T-cell (primary cell): ENCODE results near the gene VIL1. TPM values are rescaled to one million over a fixed set of nuclear protein-coding genes. Genes with fewer than 3 reads are reported as not detected.

ENCODE experiments used
- ATAC-seq, 4 experiments: fragments of 200-7000 bp in 3 of 4; fragments of 150-1000 bp in 1 of 4; cut with Tn5 transposase; replicated peaks in 1 of 4; 1 replicate in 3 of 4; 2 replicates in 1 of 4; pipeline ENCODE4 v1.10.0; 2021; ENCODE audit warnings: moderate library complexity in 3 of 4, mild to moderate bottlenecking in 2 of 4, moderate number of reproducible peaks in 1 of 4
- CTCF ChIA-PET, 2 donors: fragments of 300-600 bp; sonication (Branson Sonifier 250); formaldehyde crosslinking; loops; one replicate each; lab custom pipeline; 2022; ENCODE audit warnings: antibody characterized with exemption in 2 of 2; lab: Charles Lee
- POLR2A ChIA-PET, 2 donors: fragments of 300-600 bp; sonication (Branson Sonifier 250); formaldehyde crosslinking; loops; one replicate each; lab custom pipeline; 2022; ENCODE audit warnings: antibody characterized with exemption in 2 of 2; lab: Charles Lee
- DNase-seq, 35 experiments: peaks; one replicate each; pipeline versions ENCODE4 v3.0.0 to v3.0.0-alpha.2; 2013 to 2023
- H3K27ac ChIP-seq: one replicate; pipeline ENCODE4 v1.5.1; 2013; ENCODE audit warnings: low read length
- H3K27me3 ChIP-seq, 2 experiments: replicated peaks in 1 of 2; 1 replicate in 1 of 2; 2 replicates in 1 of 2; pipeline versions ENCODE4 v1.6.1 to v1.7.0; 2013; ENCODE audit warnings: low read length in 1 of 2, mixed read lengths in 1 of 2; ENCODE audit not compliant: control insufficient read depth in 2 of 2, insufficient read depth in 2 of 2; ENCODE audit errors: extremely low read depth in 1 of 2
- H3K36me3 ChIP-seq, 2 donors: 1 replicate in 1 of 2; 2 replicates in 1 of 2; pipeline versions ENCODE4 v1.6.1 to v1.7.0; 2013; ENCODE audit warnings: low read length in 1 of 2; ENCODE audit not compliant: control insufficient read depth in 2 of 2, insufficient read depth in 1 of 2; ENCODE audit errors: extremely low read depth in 1 of 2
- H3K4me1 ChIP-seq, 2 experiments: 1 replicate in 1 of 2; 2 replicates in 1 of 2; pipeline versions ENCODE4 v1.6.1 to v1.7.0; 2013; ENCODE audit warnings: low read length in 2 of 2, mixed read lengths in 1 of 2; ENCODE audit not compliant: insufficient read depth in 2 of 2, control insufficient read depth in 1 of 2; ENCODE audit errors: extremely low read depth in 1 of 2
- H3K4me3 ChIP-seq, 2 donors: 1 replicate in 1 of 2; 2 replicates in 1 of 2; pipeline versions ENCODE4 v1.5.1 to v1.7.0; 2013; ENCODE audit warnings: mild to moderate bottlenecking in 2 of 2, low read length in 1 of 2, moderate library complexity in 1 of 2; ENCODE audit not compliant: control insufficient read depth in 1 of 2; ENCODE audit errors: extremely low read depth in 1 of 2
- H3K9me3 ChIP-seq: 2 replicates; pipeline ENCODE4 v1.7.0; 2013
- H3K27ac Mint-ChIP-seq, 2 donors: one replicate each; pipeline ENCODE4 v1.8.0; 2020 to 2021; ENCODE audit warnings: mild to moderate bottlenecking in 2 of 2, mixed read lengths in 2 of 2
- H3K27me3 Mint-ChIP-seq, 2 donors: one replicate each; pipeline ENCODE4 v1.8.0; 2021 to 2022; ENCODE audit warnings: mixed read lengths in 2 of 2
- H3K36me3 Mint-ChIP-seq: one replicate; pipeline ENCODE4 v1.8.0; 2021; ENCODE audit warnings: mixed read lengths
- H3K4me1 Mint-ChIP-seq, 3 donors: one replicate each; pipeline ENCODE4 v1.8.0; 2020 to 2022; ENCODE audit warnings: mixed read lengths in 3 of 3, mild to moderate bottlenecking in 1 of 3
- H3K4me3 Mint-ChIP-seq, 3 donors: one replicate each; pipeline ENCODE4 v1.8.0; 2020 to 2022; ENCODE audit warnings: mild to moderate bottlenecking in 3 of 3, mixed read lengths in 3 of 3, moderate library complexity in 3 of 3
- H3K9me3 Mint-ChIP-seq, 3 donors: one replicate each; pipeline ENCODE4 v1.8.0; 2020 to 2022; ENCODE audit warnings: mixed read lengths in 3 of 3
- WGBS: methylation state at CpG from one replicate; pipeline ENCODE4 v1.1.5; 2013; ENCODE audit warnings: missing lambda C conversion rate; ENCODE audit not compliant: insufficient coverage; 5-methylcytosine and 5-hydroxymethylcytosine counted together
- total RNA-seq, 35 experiments: library from RNA in 6 of 35; stranded (reverse) in 6 of 35; fragments of 120-200 nt in 1 of 35; gene quantifications; one replicate each; pipeline versions ENCODE4 v1.2.1 to v1.2.4 and lab custom pipeline; 2013 to 2026

The VIL1 gene
- total RNA-seq, 5 donors from 2014 or later (not counting 1 experiment from before 2014, with no cell fraction given) = 0.23 to 0.67 (median 0.51) TPM

- H3K4me1 ChIP-seq = no peaks in the 10 kb centered on the region
- no peak overlapping the region for H3K27ac ChIP-seq
- H3K4me3 Mint-ChIP-seq = no peak overlapping the region
- no peaks in the 10 kb centered on the region for H3K27me3 ChIP-seq
- no peaks in the 10 kb centered on the region for H3K36me3 Mint-ChIP-seq
- no peaks in the 10 kb centered on the region for H3K27me3 Mint-ChIP-seq
- H3K4me3 ChIP-seq = no peak overlapping the region
- no peaks in the 10 kb centered on the region for H3K9me3 ChIP-seq
- H3K9me3 Mint-ChIP-seq = no peaks in the 10 kb centered on the region
- no peak for DNase-seq
- no peak for ATAC-seq
- no peaks in the 10 kb centered on the region for H3K4me1 Mint-ChIP-seq
- POLR2A ChIA-PET = no interaction called here
- WGBS = no CpG with 5 or more reads among the region's 4 CpGs
- no peaks in the 10 kb centered on the region for H3K36me3 ChIP-seq
- no peak overlapping the region for H3K27ac Mint-ChIP-seq
- CTCF ChIA-PET = interaction anchor here in 1 of 2 donors (0.7 kb wide), 1 partner anchor 683 kb away, joined by 4 read pairs; no protein-coding TSS in a partner anchor
Measured at GRCh38 chr2:218438596-218438995, 19.7 kb downstream of the VIL1 start.

GRCh38 chr2:218444692-218445357 lies 25.9 kb downstream of the VIL1 start:
- ChIA-PET POLR2A (no interaction called here), CTCF (no interaction called here)
- H3K27me3 Mint-ChIP-seq = no peaks in the 10 kb centered on the region
- WGBS = 100% methylated on average over 3 of the region's 7 CpGs
- DNase-seq = no peak
- no peaks in the 10 kb centered on the region for H3K9me3 ChIP-seq
- no peaks in the 10 kb centered on the region for H3K27me3 ChIP-seq
- H3K27ac Mint-ChIP-seq = no peak overlapping the region
- peaks cover 0 to 2% (median 0%) of the 10 kb centered on the region in 3 donors for H3K4me1 Mint-ChIP-seq
- H3K36me3 ChIP-seq = peaks cover 0 to 12% of the 10 kb centered on the region in 2 donors
- peaks cover 17% of the 10 kb centered on the region for H3K36me3 Mint-ChIP-seq
- H3K4me3 Mint-ChIP-seq = no peak overlapping the region
- H3K4me1 ChIP-seq = no peaks in the 10 kb centered on the region
- no peak overlapping the region for H3K27ac ChIP-seq
- ATAC-seq = no peak
- no peak overlapping the region for H3K4me3 ChIP-seq
- no peaks in the 10 kb centered on the region for H3K9me3 Mint-ChIP-seq

- CTCF ChIA-PET = interaction anchor here in 1 of 2 donors (0.6 to 1.4 kb wide), 2 partner anchors 15 to 19 kb away, joined by 3 to 4 read pairs; no protein-coding TSS in a partner anchor
Measured at GRCh38 chr2:218445602-218446001, 26.7 kb downstream of the VIL1 start.

GRCh38 chr2:218446547-218446946 lies 27.6 kb downstream of the VIL1 start:
- 100% methylated on average over 2 of the region's 6 CpGs for WGBS
- Histone ChIP-seq H3K27me3 (no peaks in the 10 kb centered on the region), H3K9me3 (no peaks in the 10 kb centered on the region), H3K27ac (no peak overlapping the region), H3K4me3 (no peak overlapping the region), H3K4me1 (no peaks in the 10 kb centered on the region), H3K36me3 (peaks cover 0 to 14% of the 10 kb centered on the region in 2 donors)
- DNase-seq (no peak), ATAC-seq (no peak)
- ChIA-PET POLR2A (interaction anchor here in 1 of 2 donors (0.6 kb wide), 1 partner anchor 544 kb away, joined by 3 read pairs; no protein-coding TSS in a partner anchor), CTCF (interaction anchor here in 1 of 2 donors (1.4 kb wide), 1 partner anchor 18 kb away, joined by 4 read pairs; no protein-coding TSS in a partner anchor)
- H3K4me3 Mint-ChIP-seq = no peak overlapping the region
- H3K9me3 Mint-ChIP-seq = no peaks in the 10 kb centered on the region
- H3K27ac Mint-ChIP-seq = no peak overlapping the region
- H3K27me3 Mint-ChIP-seq = no peaks in the 10 kb centered on the region
- peaks cover 0 to 2% (median 0%) of the 10 kb centered on the region in 3 donors for H3K4me1 Mint-ChIP-seq
- peaks cover 21% of the 10 kb centered on the region for H3K36me3 Mint-ChIP-seq

More at GRCh38 chr2:218445602-218446001, 26.7 kb downstream of the VIL1 start:
- Histone ChIP-seq H3K27me3 (no peaks in the 10 kb centered on the region), H3K27ac (no peak overlapping the region), H3K36me3 (peaks cover 0 to 13% of the 10 kb centered on the region in 2 donors), H3K9me3 (no peaks in the 10 kb centered on the region), H3K4me3 (no peak overlapping the region), H3K4me1 (no peaks in the 10 kb centered on the region)
- ATAC-seq (no peak), DNase-seq (no peak)
- Mint-ChIP-seq H3K4me1 (peaks cover 0 to 2% (median 0%) of the 10 kb centered on the region in 3 donors), H3K27me3 (no peaks in the 10 kb centered on the region), H3K36me3 (peaks cover 21% of the 10 kb centered on the region), H3K9me3 (no peaks in the 10 kb centered on the region), H3K4me3 (no peak overlapping the region), H3K27ac (no peak overlapping the region)
- POLR2A ChIA-PET = no interaction called here

GRCh38 chr2:218447072-218447471 lies 28.1 kb downstream of the VIL1 start:
- Histone ChIP-seq H3K9me3 (no peaks in the 10 kb centered on the region), H3K4me3 (no peak overlapping the region), H3K27me3 (no peaks in the 10 kb centered on the region), H3K36me3 (peaks cover 0 to 18% of the 10 kb centered on the region in 2 donors), H3K27ac (no peak overlapping the region), H3K4me1 (no peaks in the 10 kb centered on the region)
- CTCF ChIA-PET = interaction anchor here in 1 of 2 donors (1.4 kb wide), 1 partner anchor 18 kb away, joined by 4 read pairs; no protein-coding TSS in a partner anchor
- Mint-ChIP-seq H3K36me3 (peaks cover 23% of the 10 kb centered on the region), H3K9me3 (no peaks in the 10 kb centered on the region), H3K27me3 (no peaks in the 10 kb centered on the region), H3K4me3 (no peak overlapping the region), H3K4me1 (peaks cover 0 to 2% (median 0%) of the 10 kb centered on the region in 3 donors), H3K27ac (no peak overlapping the region)
- WGBS = 100% methylated on average over 1 of the region's 2 CpGs
- POLR2A ChIA-PET = no interaction called here
- no peak for DNase-seq
- no peak for ATAC-seq

- H3K36me3 ChIP-seq = peaks cover 0 to 25% of the 10 kb centered on the region in 2 donors
- CTCF ChIA-PET = interaction anchor here in 1 of 2 donors (0.6 kb wide), 2 partner anchors 105 to 124 kb away, joined by 4 to 5 read pairs; no protein-coding TSS in a partner anchor
- Mint-ChIP-seq H3K4me1 (peaks cover 0 to 2% (median 0%) of the 10 kb centered on the region in 3 donors), H3K9me3 (no peaks in the 10 kb centered on the region), H3K36me3 (peaks cover 28% of the 10 kb centered on the region), H3K27me3 (no peaks in the 10 kb centered on the region), H3K27ac (no peak overlapping the region), H3K4me3 (no peak overlapping the region)
- H3K4me1 ChIP-seq = no peaks in the 10 kb centered on the region
- no peak overlapping the region for H3K27ac ChIP-seq
- H3K9me3 ChIP-seq = no peaks in the 10 kb centered on the region
- H3K4me3 ChIP-seq = no peak overlapping the region
- DNase-seq = no peak
- POLR2A ChIA-PET = no interaction called here
- no peaks in the 10 kb centered on the region for H3K27me3 ChIP-seq
- WGBS = 86% methylated on average over 1 of the region's 3 CpGs
- no peak for ATAC-seq
Measured at GRCh38 chr2:218448934-218449333, 30.0 kb downstream of the VIL1 start.
